PC-9 (cell line): ENCODE results near the gene GARNL3. TPM values are rescaled to one million over a fixed set of nuclear protein-coding genes. Genes with fewer than 3 reads are reported as not detected.

Experiments
- BruUV-seq: library from RNA; stranded (reverse); fragments of 400-500 nt; replicated peaks from 2 replicates; lab custom pipeline; 2021; lab: Mats Ljungman, UMichigan
- CTCF ChIA-PET: fragments of 300-600 bp; sonication (Branson Sonifier 250); formaldehyde crosslinking; loops from one replicate; lab custom pipeline; 2022; ENCODE audit warnings: antibody characterized with exemption; lab: Charles Lee
- POLR2A ChIA-PET: fragments of 300-600 bp; sonication (Branson Sonifier 250); formaldehyde crosslinking; loops from one replicate; lab custom pipeline; 2022; ENCODE audit warnings: antibody characterized with exemption; ENCODE audit not compliant: unreplicated experiment; lab: Charles Lee
- DNase-seq, 2 experiments: peaks; one replicate each; pipeline versions ENCODE4 v3.0.0 to v3.0.0-alpha.2; 2015 to 2022; ENCODE audit warnings: mixed read lengths in 1 of 2
- H2AFZ ChIP-seq: fragments of 200-600 bp; sonication (generic); 2 replicates; pipeline ENCODE4 v1.8.1; 2017; ENCODE audit warnings: antibody characterized with exemption
- H3F3A ChIP-seq: fragments of 200-600 bp; sonication (generic); 2 replicates; pipeline ENCODE4 v1.8.1; 2017; ENCODE audit warnings: antibody characterized with exemption, mild to moderate bottlenecking, low read depth; ENCODE audit not compliant: insufficient read depth
- H3K27ac ChIP-seq: fragments of 200-600 bp; sonication (generic); 2 replicates; pipeline ENCODE4 v1.6.1; 2016; ENCODE audit warnings: mixed run types
- H3K27me3 ChIP-seq: fragments of 200-600 bp; sonication (generic); 2 replicates; pipeline ENCODE4 v1.6.1; 2016; ENCODE audit warnings: low read depth, mixed run types; ENCODE audit not compliant: insufficient read depth
- H3K36me3 ChIP-seq: fragments of 200-600 bp; sonication (generic); 2 replicates; pipeline ENCODE4 v1.6.1; 2016; ENCODE audit warnings: low read depth, mixed run types
- H3K4me1 ChIP-seq: fragments of 200-600 bp; sonication (generic); replicated peaks from 2 replicates; pipeline ENCODE4 v1.6.1; 2016; ENCODE audit warnings: mixed run types; ENCODE audit not compliant: insufficient read depth
- H3K4me2 ChIP-seq: fragments of 200-600 bp; sonication (generic); 2 replicates; pipeline ENCODE4 v1.6.1; 2017; ENCODE audit warnings: mixed run types
- H3K4me3 ChIP-seq: fragments of 200-600 bp; sonication (generic); 2 replicates; pipeline ENCODE4 v1.6.1; 2016; ENCODE audit warnings: mixed run types
- H3K79me2 ChIP-seq: fragments of 200-600 bp; sonication (generic); 2 replicates; pipeline ENCODE4 v1.6.1; 2017; ENCODE audit warnings: low read depth, mixed run types
- H3K9me2 ChIP-seq: fragments of 200-600 bp; sonication (generic); 2 replicates; pipeline ENCODE4 v1.8.1; 2017; ENCODE audit warnings: mild to moderate bottlenecking; ENCODE audit not compliant: insufficient read depth
- H3K9me3 ChIP-seq: fragments of 200-600 bp; sonication (generic); 2 replicates; pipeline ENCODE4 v1.8.1; 2016; ENCODE audit warnings: low read depth; ENCODE audit not compliant: insufficient read depth
- H4K20me1 ChIP-seq: fragments of 200-600 bp; sonication (generic); 2 replicates; pipeline ENCODE4 v1.8.1; 2017; ENCODE audit not compliant: insufficient read depth
- CTCF ChIP-seq: fragments of 200-600 bp; sonication (generic); conservative IDR thresholded peaks from 2 replicates; pipeline ENCODE4 v1.6.1; 2017; ENCODE audit warnings: mixed run types, antibody characterized with exemption, mild to moderate bottlenecking, moderate library complexity
- EZH2 ChIP-seq: fragments of 200-600 bp; sonication (generic); IDR thresholded peaks from 2 replicates; pipeline ENCODE4 v1.8.0; 2017; ENCODE audit warnings: antibody characterized with exemption, low read depth
- intact Hi-C: fragments of 100-400 bp; cut with micrococcal nuclease; formaldehyde crosslinking; loops from one replicate; pipeline ENCODE4 v1.10.0; 2022; ENCODE audit not compliant: unreplicated experiment
- total RNA-seq: library from RNA; stranded (reverse); gene quantifications from 2 replicates; pipeline ENCODE4 v1.2.3, GENCODE V29; 2021

GARNL3 gene
- total RNA-seq, 1 experiment from 2014 or later, result 10.8 TPM

- no TSS peak for BruUV-seq
Observed at GRCh38 chr9:127336506-127337352, 72.2 kb downstream of the GARNL3 start.

GRCh38 chr9:127340721-127341120 lies 76.1 kb downstream of the GARNL3 start:
- Histone ChIP-seq H2AFZ (no peak overlapping the region), H3K79me2 (no peaks in the 10 kb centered on the region), H3K4me2 (no peak overlapping the region), H4K20me1 (no peaks in the 10 kb centered on the region), H3K4me1 (peaks cover 29% of the 10 kb centered on the region), H3K4me3 (no peak overlapping the region), H3K27me3 (no peaks in the 10 kb centered on the region), H3K36me3 (no peaks in the 10 kb centered on the region), H3K9me2 (no peaks in the 10 kb centered on the region), H3F3A (peaks cover 21% of the 10 kb centered on the region), H3K9me3 (no peaks in the 10 kb centered on the region), H3K27ac (no peak overlapping the region)
- DNase-seq, result no peak
- POLR2A ChIA-PET, result no interaction called here
- no TSS peak for BruUV-seq
- CTCF ChIA-PET, result no interaction called here
- intact Hi-C loops, result no loop called here
- TF ChIP-seq CTCF (no peak), EZH2 (no peak)

More at GRCh38 chr9:127336506-127337352, 72.2 kb downstream of the GARNL3 start:
- Histone ChIP-seq H4K20me1 (no peaks in the 10 kb centered on the region), H3K27me3 (no peaks in the 10 kb centered on the region), H3K9me2 (no peaks in the 10 kb centered on the region), H3K4me3 (peak overlapping the region; percentile 5; the same call in 1 of the 2 replicates), H3K36me3 (no peaks in the 10 kb centered on the region), H3K9me3 (no peaks in the 10 kb centered on the region), H3F3A (peaks cover 25% of the 10 kb centered on the region), H3K4me2 (peak overlapping the region; percentile 58), H3K4me1 (peaks cover 47% of the 10 kb centered on the region), H3K79me2 (no peaks in the 10 kb centered on the region), H3K27ac (peak overlapping the region; percentile 57), H2AFZ (no peak overlapping the region)
- POLR2A ChIA-PET, result no interaction called here
- CTCF ChIA-PET, result interaction anchor here (0.6 kb wide), 1 partner anchor 57 kb away, joined by 10 read pairs; no protein-coding TSS in a partner anchor
- peak; percentile 76 to 95 for DNase-seq
- intact Hi-C loops, result loop anchor here (2.0 kb wide), 1 partner anchor 26 kb away; no protein-coding TSS in a partner anchor
- no peak for TF ChIP-seq EZH2
- no peak for TF ChIP-seq CTCF

GRCh38 chr9:127341152-127341551 lies 76.6 kb downstream of the GARNL3 start:
- TF ChIP-seq EZH2, result no peak
- no peak for TF ChIP-seq CTCF
- no peaks in the 10 kb centered on the region for H4K20me1 ChIP-seq
- intact Hi-C loops, result no loop called here
- H3K4me3 ChIP-seq, result no peak overlapping the region
- no peak overlapping the region for H3K4me2 ChIP-seq
- no peak overlapping the region for H2AFZ ChIP-seq
- no peaks in the 10 kb centered on the region for H3K9me3 ChIP-seq
- H3K79me2 ChIP-seq, result no peaks in the 10 kb centered on the region
- no peaks in the 10 kb centered on the region for H3K27me3 ChIP-seq
- H3K4me1 ChIP-seq, result peaks cover 25% of the 10 kb centered on the region
- H3K27ac ChIP-seq, result no peak overlapping the region
- H3F3A ChIP-seq, result peaks cover 17% of the 10 kb centered on the region
- no TSS peak for BruUV-seq
- H3K36me3 ChIP-seq, result no peaks in the 10 kb centered on the region
- H3K9me2 ChIP-seq, result no peaks in the 10 kb centered on the region
- DNase-seq, result no peak
- POLR2A ChIA-PET, result no interaction called here
- CTCF ChIA-PET, result no interaction called here
